GM19452 (cell line): ENCODE data around the gene DNTT.
A peak's percentile ranks its signal among the peaks of the same experiment; 100 is the strongest.
"Not testable (repeated sequence)": the region's sequence is repeated elsewhere in the genome, so short reads cannot be mapped to it uniquely, and the experiment has no call there.

Experiments
- ATAC-seq: cut with Tn5 transposase; IDR thresholded peaks from one replicate; pipeline ENCODE4 v1.9.1; 2021; ENCODE audit not compliant: unreplicated experiment

DNTT gene

GRCh38 chr10:96306516-96306915 is 2.3 kb downstream of the DNTT start:
- ATAC-seq, result no peak

GRCh38 chr10:96308854-96309253 is 4.6 kb downstream of the DNTT start:
- not testable (repeated sequence) for ATAC-seq

GRCh38 chr10:96309628-96310320 is 5.5 kb downstream of the DNTT start:
- no peak for ATAC-seq

GRCh38 chr10:96310321-96310669 is 6.1 kb downstream of the DNTT start:
- ATAC-seq, result no peak

GRCh38 chr10:96311180-96311715 is 7.0 kb downstream of the DNTT start:
- no peak for ATAC-seq

GRCh38 chr10:96313344-96313743 is 9.1 kb downstream of the DNTT start:
- no peak for ATAC-seq

GRCh38 chr10:96317067-96317833 is 13.0 kb downstream of the DNTT start:
- ATAC-seq, result no peak

GRCh38 chr10:96319754-96320474 is 15.7 kb downstream of the DNTT start:
- no peak for ATAC-seq

- no peak for ATAC-seq
Observed at GRCh38 chr10:96321822-96322221, 17.6 kb downstream of the DNTT start.

- no peak for ATAC-seq
Observed at GRCh38 chr10:96322275-96322674, 18.0 kb downstream of the DNTT start.

GRCh38 chr10:96324447-96324846 is 20.2 kb downstream of the DNTT start:
- no peak for ATAC-seq

- peak; percentile 87 for ATAC-seq
Observed at GRCh38 chr10:96325719-96326373, 21.6 kb downstream of the DNTT start.

GRCh38 chr10:96327462-96327861 is 23.2 kb downstream of the DNTT start:
- ATAC-seq, result no peak

- ATAC-seq, result no peak
Observed at GRCh38 chr10:96333101-96333500, 28.9 kb downstream of the DNTT start.

- no peak for ATAC-seq
Observed at GRCh38 chr10:96334616-96335526, 30.6 kb downstream of the DNTT start.

- no peak for ATAC-seq
Observed at GRCh38 chr10:96337106-96337505, 32.9 kb downstream of the DNTT start.

GRCh38 chr10:96338279-96338925 is 34.2 kb downstream of the DNTT start:
- no peak for ATAC-seq

- ATAC-seq, result no peak
Observed at GRCh38 chr10:96339383-96339782, 35.1 kb downstream of the DNTT start.
